B cell (primary cell): ENCODE results near the gene TANK. TPM values are rescaled to one million over a fixed set of nuclear protein-coding genes. Genes with fewer than 3 reads are reported as not detected.
A peak's percentile ranks its signal among the peaks of the same experiment; 100 is the strongest.

Experiments used
- ATAC-seq: fragments of 200-7000 bp; cut with Tn5 transposase; one replicate; pipeline ENCODE4 v1.10.0; 2021; ENCODE audit warnings: low read depth, mild to moderate bottlenecking, moderate number of reproducible peaks, moderate library complexity
- CTCF ChIA-PET: fragments of 350-600 bp; sonication (Branson Sonifier 250); formaldehyde crosslinking; loops from one replicate; lab custom pipeline; 2021; ENCODE audit warnings: antibody characterized with exemption, inconsistent platforms; lab: Charles Lee
- POLR2A ChIA-PET: fragments of 350-600 bp; sonication (Branson Sonifier 250); formaldehyde crosslinking; loops from one replicate; lab custom pipeline; 2021; ENCODE audit warnings: antibody characterized with exemption; lab: Charles Lee
- DNase-seq: peaks from one replicate; pipeline ENCODE4 v3.0.0; 2013
- H2AFZ ChIP-seq: 2 replicates; pipeline ENCODE4 v1.6.1; 2012; ENCODE audit warnings: mild to moderate bottlenecking, low read depth, low read length; ENCODE audit not compliant: insufficient read depth, poor library complexity, severe bottlenecking
- H3K27ac ChIP-seq, 2 donors: 1 replicate in 1 of 2; 2 replicates in 1 of 2; pipeline ENCODE4 v1.5.1; 2012 to 2013; ENCODE audit warnings: low read length in 2 of 2, mild to moderate bottlenecking in 2 of 2, moderate library complexity in 1 of 2
- H3K27me3 ChIP-seq, 4 experiments: fragments of 200-600 bp in 1 of 4; sonication (generic) in 1 of 4; replicated peaks in 1 of 4; 1 replicate in 2 of 4; 2 replicates in 2 of 4; pipeline versions ENCODE4 v1.6.1 to v1.7.0; 2013 to 2016; ENCODE audit warnings: low read length in 3 of 4, mild to moderate bottlenecking in 2 of 4, mixed read lengths in 1 of 4, moderate library complexity in 1 of 4; ENCODE audit not compliant: insufficient read depth in 4 of 4, control insufficient read depth in 3 of 4; ENCODE audit errors: control extremely low read depth in 1 of 4
- H3K36me3 ChIP-seq, 2 experiments: replicated peaks in 1 of 2; 1 replicate in 1 of 2; 2 replicates in 1 of 2; pipeline versions ENCODE4 v1.6.1 to v1.7.1; 2013; ENCODE audit warnings: low read length in 1 of 2; ENCODE audit not compliant: insufficient read depth in 2 of 2, control insufficient read depth in 1 of 2; ENCODE audit errors: control extremely low read depth in 1 of 2, extremely low read depth in 1 of 2
- H3K4me1 ChIP-seq, 2 donors: fragments of 200-600 bp in 1 of 2; sonication (generic) in 1 of 2; 1 replicate in 1 of 2; 2 replicates in 1 of 2; pipeline versions ENCODE4 v1.5.1 to v1.6.1; 2013 to 2017; ENCODE audit warnings: low read length in 2 of 2; ENCODE audit not compliant: control insufficient read depth in 2 of 2, insufficient read depth in 2 of 2
- H3K4me2 ChIP-seq: replicated peaks from 2 replicates; pipeline ENCODE3; 2012; ENCODE audit warnings: mild to moderate bottlenecking, low read depth, low read length; ENCODE audit not compliant: poor library complexity, severe bottlenecking
- H3K4me3 ChIP-seq, 5 experiments: fragments of 200-600 bp in 1 of 5; sonication (generic) in 1 of 5; 1 replicate in 3 of 5; 2 replicates in 2 of 5; pipeline versions ENCODE4 v1.5.1 to v1.7.0; 2011 to 2016; ENCODE audit warnings: low read length in 4 of 5, mild to moderate bottlenecking in 4 of 5, low read depth in 2 of 5, control low read depth in 1 of 5, moderate library complexity in 1 of 5; ENCODE audit not compliant: insufficient read depth in 1 of 5; ENCODE audit errors: control extremely low read depth in 1 of 5, extremely low read depth in 1 of 5
- H3K79me2 ChIP-seq: fragments of 200-600 bp; sonication (generic); one replicate; pipeline ENCODE4 v1.6.0; 2016; ENCODE audit warnings: low read length; ENCODE audit not compliant: control insufficient read depth, insufficient read depth
- H3K9ac ChIP-seq: fragments of 200-600 bp; sonication (generic); 2 replicates; pipeline ENCODE4 v1.6.1; 2017; ENCODE audit warnings: mild to moderate bottlenecking, low read length, moderate library complexity
- H3K9me3 ChIP-seq, 3 donors: one replicate each; pipeline versions ENCODE4 v1.6.1 to v1.7.1; 2013; ENCODE audit warnings: low read length in 2 of 3; ENCODE audit not compliant: control insufficient read depth in 2 of 3, insufficient read depth in 1 of 3; ENCODE audit errors: control extremely low read depth in 1 of 3
- H4K20me1 ChIP-seq: 2 replicates; pipeline ENCODE4 v1.6.0; 2012; ENCODE audit warnings: mild to moderate bottlenecking, low read length; ENCODE audit not compliant: insufficient read depth, control insufficient read depth, poor library complexity, severe bottlenecking
- H3K27ac Mint-ChIP-seq: one replicate; pipeline ENCODE4 v1.8.0; 2021; ENCODE audit warnings: mixed read lengths
- H3K27me3 Mint-ChIP-seq: one replicate; pipeline ENCODE4 v1.8.0; 2021; ENCODE audit warnings: mixed read lengths
- H3K4me1 Mint-ChIP-seq: one replicate; pipeline ENCODE4 v1.8.0; 2021; ENCODE audit warnings: mixed read lengths
- H3K4me3 Mint-ChIP-seq: one replicate; pipeline ENCODE4 v1.8.0; 2021; ENCODE audit warnings: mixed read lengths
- H3K9me3 Mint-ChIP-seq: one replicate; pipeline ENCODE4 v1.8.0; 2022; ENCODE audit warnings: mixed read lengths; ENCODE audit not compliant: insufficient read depth
- EZH2 ChIP-seq: IDR thresholded peaks from 2 replicates; pipeline ENCODE4 v1.6.1; 2012; ENCODE audit warnings: borderline replicate concordance, low read depth, mild to moderate bottlenecking, moderate library complexity, low read length; ENCODE audit not compliant: insufficient read depth, poor library complexity, severe bottlenecking
- WGBS: methylation state at CpG from one replicate; pipeline ENCODE4 v1.1.5; 2013; ENCODE audit warnings: missing lambda C conversion rate; ENCODE audit not compliant: insufficient coverage; 5-methylcytosine and 5-hydroxymethylcytosine counted together
- intact Hi-C: fragments of 100-400 bp; cut with micrococcal nuclease; formaldehyde crosslinking; loops from one replicate; pipeline ENCODE4 v1.10.0; 2022
- polyA plus RNA-seq: library from polyadenylated mRNA; depleted of rRNA; stranded (reverse); fragments of >200 nt; gene quantifications from 2 replicates; pipeline ENCODE4 v1.2.3, GENCODE V29; 2012
- total RNA-seq, 2 donors: library from RNA; stranded (reverse); fragments of 120-200 nt in 1 of 2; gene quantifications; 1 replicate in 1 of 2; 2 replicates in 1 of 2; pipeline versions ENCODE4 v1.2.3 to v1.2.4, GENCODE V29; 2013 to 2022
- TF ChIP-seq, protein P1 (sequence below): fragments of 200-600 bp; IDR thresholded peaks from one replicate; pipeline ENCODE4 v1.8.0; 2022; ENCODE audit warnings: antibody characterized with exemption, mild to moderate bottlenecking

The TANK gene
- total and polyA plus RNA-seq, 2 donors (not counting 1 experiment from before 2014, with no cell fraction given): 62.4 to 179 TPM

GRCh38 chr2:161223139-161223732 lies 63.0 kb downstream of the TANK start:
- Mint-ChIP-seq H3K27me3 (no peaks in the 10 kb centered on the region), H3K27ac (no peak overlapping the region), H3K4me3 (no peak overlapping the region), H3K9me3 (no peaks in the 10 kb centered on the region), H3K4me1 (no peaks in the 10 kb centered on the region)
- CTCF ChIA-PET: interaction anchor here (0.9 to 6.8 kb wide), 21 partner anchors 7 to 193 kb away, joined by 3 to 74 read pairs (median 4); no protein-coding TSS in a partner anchor
- no peak overlapping the region for H3K27ac ChIP-seq
- H3K9ac ChIP-seq: no peak overlapping the region
- no peak overlapping the region for H3K4me2 ChIP-seq
- H4K20me1 ChIP-seq: peaks cover 22% of the 10 kb centered on the region
- H3K79me2 ChIP-seq: no peaks in the 10 kb centered on the region
- TF ChIP-seq, protein P1, sequence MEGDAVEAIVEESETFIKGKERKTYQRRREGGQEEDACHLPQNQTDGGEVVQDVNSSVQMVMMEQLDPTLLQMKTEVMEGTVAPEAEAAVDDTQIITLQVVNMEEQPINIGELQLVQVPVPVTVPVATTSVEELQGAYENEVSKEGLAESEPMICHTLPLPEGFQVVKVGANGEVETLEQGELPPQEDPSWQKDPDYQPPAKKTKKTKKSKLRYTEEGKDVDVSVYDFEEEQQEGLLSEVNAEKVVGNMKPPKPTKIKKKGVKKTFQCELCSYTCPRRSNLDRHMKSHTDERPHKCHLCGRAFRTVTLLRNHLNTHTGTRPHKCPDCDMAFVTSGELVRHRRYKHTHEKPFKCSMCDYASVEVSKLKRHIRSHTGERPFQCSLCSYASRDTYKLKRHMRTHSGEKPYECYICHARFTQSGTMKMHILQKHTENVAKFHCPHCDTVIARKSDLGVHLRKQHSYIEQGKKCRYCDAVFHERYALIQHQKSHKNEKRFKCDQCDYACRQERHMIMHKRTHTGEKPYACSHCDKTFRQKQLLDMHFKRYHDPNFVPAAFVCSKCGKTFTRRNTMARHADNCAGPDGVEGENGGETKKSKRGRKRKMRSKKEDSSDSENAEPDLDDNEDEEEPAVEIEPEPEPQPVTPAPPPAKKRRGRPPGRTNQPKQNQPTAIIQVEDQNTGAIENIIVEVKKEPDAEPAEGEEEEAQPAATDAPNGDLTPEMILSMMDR: peak; percentile 91
- TF ChIP-seq EZH2: no peak
- H3K9me3 ChIP-seq: no peaks in the 10 kb centered on the region
- no peaks in the 10 kb centered on the region for H3K4me1 ChIP-seq
- peaks cover 10 to 56% of the 10 kb centered on the region in 2 experiments for H3K36me3 ChIP-seq
- peak; percentile 62 for DNase-seq
- ATAC-seq: peak; percentile 66
- H3K4me3 ChIP-seq: no peak overlapping the region
- intact Hi-C loops: loop anchor here (1.0 to 5.0 kb wide), 3 partner anchors 50 to 899 kb away; no protein-coding TSS in a partner anchor
- no peak overlapping the region for H2AFZ ChIP-seq
- WGBS: no CpG with 5 or more reads among the region's 3 CpGs
- POLR2A ChIA-PET: interaction anchor here (0.7 kb wide), 1 partner anchor 48 kb away, joined by 3 read pairs; no protein-coding TSS in a partner anchor
- H3K27me3 ChIP-seq: no peaks in the 10 kb centered on the region

DNA sequence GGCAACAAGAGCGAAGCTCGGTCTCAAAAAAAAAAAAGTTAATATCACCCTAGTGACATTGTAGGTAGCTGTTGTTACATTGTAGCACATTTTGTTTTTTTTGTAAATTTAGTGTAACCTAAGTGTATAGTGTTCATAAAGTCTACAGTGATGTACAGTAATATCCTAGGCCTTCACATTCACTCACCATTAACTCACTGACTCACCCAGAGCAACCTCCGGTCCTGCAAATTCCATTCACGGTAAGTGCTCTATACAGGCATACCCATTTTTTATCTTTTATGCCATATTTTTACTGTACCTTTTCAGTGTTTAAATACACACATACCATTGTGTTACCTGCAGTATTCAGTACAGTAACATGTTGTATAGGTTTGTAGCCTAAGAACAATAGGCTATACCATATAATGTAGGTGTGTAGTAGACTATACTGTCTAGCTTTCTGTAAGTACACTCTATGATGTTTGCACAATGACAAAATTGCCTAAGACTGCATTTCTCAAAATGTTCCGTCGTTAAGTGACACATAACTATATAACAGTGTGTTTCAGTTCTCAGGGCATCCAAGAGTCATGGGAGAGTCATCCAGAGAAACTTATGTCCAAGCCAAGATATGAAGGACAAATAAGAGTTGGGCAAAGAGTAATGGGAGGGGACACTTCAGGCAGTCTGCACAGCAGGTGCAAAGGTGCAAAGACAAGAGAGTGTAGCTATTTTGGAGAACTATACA lies 68.4 kb downstream of the TANK start:
- 100% methylated on average over 2 of the region's 6 CpGs for WGBS
- Mint-ChIP-seq H3K4me1 (no peaks in the 10 kb centered on the region), H3K9me3 (no peaks in the 10 kb centered on the region), H3K27ac (no peak overlapping the region), H3K4me3 (no peak overlapping the region), H3K27me3 (no peaks in the 10 kb centered on the region)
- DNase-seq (no peak), ATAC-seq (no peak)
- Histone ChIP-seq H4K20me1 (peaks cover 24% of the 10 kb centered on the region), H2AFZ (no peak overlapping the region), H3K27me3 (no peaks in the 10 kb centered on the region), H3K36me3 (peaks cover 18 to 78% of the 10 kb centered on the region in 2 experiments), H3K9ac (no peak overlapping the region), H3K27ac (no peak overlapping the region), H3K79me2 (peaks cover 3% of the 10 kb centered on the region), H3K4me2 (no peak overlapping the region), H3K4me1 (no peaks in the 10 kb centered on the region), H3K9me3 (no peaks in the 10 kb centered on the region), H3K4me3 (no peak overlapping the region)
- ChIA-PET POLR2A (no interaction called here), CTCF (interaction anchor here (1.0 to 1.6 kb wide), 3 partner anchors 42 to 47 kb away, joined by 3 to 6 read pairs (median 3); no protein-coding TSS in a partner anchor)
- intact Hi-C loops: no loop called here
- no peak for TF ChIP-seq EZH2
- TF ChIP-seq, protein P1: no peak
